B cell (primary cell): ENCODE results near the gene MACO1.

Experiments
- EZH2 ChIP-seq: IDR thresholded peaks from 2 replicates; pipeline ENCODE4 v1.6.1; 2012; ENCODE audit warnings: borderline replicate concordance, low read depth, mild to moderate bottlenecking, moderate library complexity, low read length; ENCODE audit not compliant: insufficient read depth, poor library complexity, severe bottlenecking
- TF ChIP-seq, protein P1 (sequence below): fragments of 200-600 bp; IDR thresholded peaks from one replicate; pipeline ENCODE4 v1.8.0; 2022; ENCODE audit warnings: antibody characterized with exemption, mild to moderate bottlenecking

DNA sequence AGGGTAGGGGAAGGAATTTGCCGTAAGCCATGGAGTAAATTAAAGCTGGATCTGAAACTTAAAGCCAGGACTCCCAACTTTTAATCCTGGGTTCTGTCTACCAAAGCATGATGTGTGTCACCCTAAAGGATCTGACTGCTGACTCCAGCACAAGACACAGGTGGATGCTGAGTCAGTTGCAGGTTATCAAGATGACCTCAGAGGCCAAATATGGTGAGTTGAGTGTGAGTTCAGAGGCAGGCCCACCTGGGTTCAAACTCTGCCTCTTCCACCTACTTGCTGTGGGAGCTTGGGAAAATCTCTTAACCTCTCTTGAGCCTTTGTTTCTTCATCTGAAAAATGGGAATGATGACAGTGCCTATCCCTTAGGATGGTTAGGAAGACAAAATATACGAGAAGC lies 96.1 kb downstream of the MACO1 start:
- TF ChIP-seq, protein P1, sequence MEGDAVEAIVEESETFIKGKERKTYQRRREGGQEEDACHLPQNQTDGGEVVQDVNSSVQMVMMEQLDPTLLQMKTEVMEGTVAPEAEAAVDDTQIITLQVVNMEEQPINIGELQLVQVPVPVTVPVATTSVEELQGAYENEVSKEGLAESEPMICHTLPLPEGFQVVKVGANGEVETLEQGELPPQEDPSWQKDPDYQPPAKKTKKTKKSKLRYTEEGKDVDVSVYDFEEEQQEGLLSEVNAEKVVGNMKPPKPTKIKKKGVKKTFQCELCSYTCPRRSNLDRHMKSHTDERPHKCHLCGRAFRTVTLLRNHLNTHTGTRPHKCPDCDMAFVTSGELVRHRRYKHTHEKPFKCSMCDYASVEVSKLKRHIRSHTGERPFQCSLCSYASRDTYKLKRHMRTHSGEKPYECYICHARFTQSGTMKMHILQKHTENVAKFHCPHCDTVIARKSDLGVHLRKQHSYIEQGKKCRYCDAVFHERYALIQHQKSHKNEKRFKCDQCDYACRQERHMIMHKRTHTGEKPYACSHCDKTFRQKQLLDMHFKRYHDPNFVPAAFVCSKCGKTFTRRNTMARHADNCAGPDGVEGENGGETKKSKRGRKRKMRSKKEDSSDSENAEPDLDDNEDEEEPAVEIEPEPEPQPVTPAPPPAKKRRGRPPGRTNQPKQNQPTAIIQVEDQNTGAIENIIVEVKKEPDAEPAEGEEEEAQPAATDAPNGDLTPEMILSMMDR: no peak
- no peak for TF ChIP-seq EZH2
